GM21381 (cell line): Measurements from ENCODE around the gene PITPNM3.

Experiments
- ATAC-seq: cut with Tn5 transposase; IDR thresholded peaks from one replicate; pipeline ENCODE4 v1.9.1; 2021; ENCODE audit warnings: mild to moderate bottlenecking, moderate library complexity; ENCODE audit not compliant: unreplicated experiment

Gene PITPNM3

DNA sequence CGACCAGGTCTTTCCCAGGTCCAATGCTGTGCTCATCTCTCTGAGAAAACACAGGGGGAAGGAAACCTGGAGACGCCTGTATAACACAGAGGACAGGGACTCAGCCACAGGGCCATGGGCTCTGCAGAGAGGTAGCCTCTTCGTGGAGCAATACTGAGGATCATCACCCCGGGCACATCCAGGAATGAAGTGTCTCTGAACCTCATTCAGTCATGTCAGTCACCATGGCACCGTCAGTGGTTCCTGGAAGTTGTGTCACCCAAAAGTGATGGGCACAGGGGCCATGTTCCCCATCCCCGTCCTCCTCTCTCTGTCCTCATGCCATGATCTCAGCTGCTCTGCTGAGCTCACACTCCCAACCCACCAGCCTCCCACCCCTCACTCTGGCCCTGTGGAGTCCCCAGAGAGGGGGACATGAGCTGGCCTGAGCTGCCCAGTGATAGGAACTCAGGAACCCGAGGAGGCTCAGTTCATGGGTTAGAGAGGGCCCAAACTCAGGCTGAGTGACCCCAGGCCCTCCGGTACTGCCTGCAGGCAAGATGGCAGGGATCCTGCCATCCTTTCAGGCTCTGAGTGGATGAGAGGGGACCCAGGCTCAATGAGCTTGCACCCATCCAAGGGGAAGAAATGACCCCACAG, 53.4 kb downstream of the PITPNM3 start:
- ATAC-seq = no peak

DNA sequence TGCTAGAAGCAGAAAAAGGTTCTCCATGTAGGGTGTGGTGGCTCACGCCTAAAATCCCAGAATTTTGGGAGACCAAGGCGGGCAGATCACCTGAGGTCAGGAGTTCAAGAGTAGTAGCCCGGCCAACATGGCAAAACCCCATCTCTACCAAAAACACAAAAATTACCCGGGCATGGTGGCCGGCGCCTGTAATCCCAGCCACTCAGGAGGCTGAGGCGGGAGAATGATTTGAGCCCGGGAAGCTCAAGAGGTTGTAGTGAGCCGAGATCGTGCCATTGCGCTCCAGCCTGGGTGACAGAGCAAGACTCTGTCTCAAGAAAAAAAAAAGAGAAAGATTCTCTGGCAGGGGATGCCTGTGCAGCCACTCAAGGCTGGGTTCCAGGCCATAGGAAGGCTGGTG, 54.2 kb downstream of the PITPNM3 start:
- ATAC-seq = no peak

DNA sequence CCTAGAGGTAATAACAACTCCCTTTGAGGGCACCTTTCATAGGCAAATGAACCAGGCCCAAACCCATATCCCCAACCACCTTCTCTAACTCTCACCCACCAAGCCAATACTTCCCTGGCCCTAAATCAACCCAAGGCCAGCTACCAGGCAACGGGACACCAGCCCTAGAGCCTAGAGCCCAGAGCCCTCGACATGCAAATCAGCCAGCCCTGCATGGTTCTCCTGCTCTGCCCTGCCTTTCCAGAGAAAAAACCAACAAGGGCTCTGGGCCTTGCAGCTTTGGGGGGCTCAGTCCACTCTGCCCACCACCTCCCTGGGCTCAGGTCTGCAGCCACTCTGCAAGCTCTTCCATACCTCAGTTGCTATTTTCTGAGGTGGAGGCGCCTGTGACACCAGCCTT, 55.0 kb downstream of the PITPNM3 start:
- no peak for ATAC-seq

DNA sequence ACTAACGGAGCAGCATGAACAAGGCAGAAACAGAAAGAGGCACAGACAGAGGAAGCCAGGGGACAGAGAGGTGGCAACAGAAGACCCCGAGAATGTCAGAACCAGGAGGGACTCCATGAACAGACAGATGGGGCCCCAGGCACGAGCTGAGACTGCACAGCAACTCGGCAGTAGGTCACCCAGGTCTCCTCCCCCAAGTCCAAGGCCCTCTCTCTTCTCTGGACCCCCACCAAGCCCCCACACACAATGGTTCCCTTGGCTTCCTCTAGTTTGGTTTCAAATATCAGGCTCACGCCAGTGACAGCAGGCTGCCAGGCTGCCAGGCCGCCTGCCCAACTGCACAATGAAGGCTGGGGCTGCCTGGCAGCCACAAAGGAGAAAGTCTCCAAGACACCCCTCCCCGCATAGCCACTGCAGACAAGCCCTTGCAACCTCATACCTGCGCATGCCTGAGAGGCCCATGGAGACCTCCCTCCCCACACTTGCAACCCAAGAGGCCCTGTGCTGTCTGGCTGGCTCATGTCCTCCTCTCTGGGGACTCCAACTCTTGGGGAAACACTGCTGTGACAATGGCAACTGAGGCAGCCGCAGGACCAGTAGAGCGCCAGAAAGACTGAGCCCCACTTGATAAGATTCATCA, 57.3 kb downstream of the PITPNM3 start:
- ATAC-seq = no peak

DNA sequence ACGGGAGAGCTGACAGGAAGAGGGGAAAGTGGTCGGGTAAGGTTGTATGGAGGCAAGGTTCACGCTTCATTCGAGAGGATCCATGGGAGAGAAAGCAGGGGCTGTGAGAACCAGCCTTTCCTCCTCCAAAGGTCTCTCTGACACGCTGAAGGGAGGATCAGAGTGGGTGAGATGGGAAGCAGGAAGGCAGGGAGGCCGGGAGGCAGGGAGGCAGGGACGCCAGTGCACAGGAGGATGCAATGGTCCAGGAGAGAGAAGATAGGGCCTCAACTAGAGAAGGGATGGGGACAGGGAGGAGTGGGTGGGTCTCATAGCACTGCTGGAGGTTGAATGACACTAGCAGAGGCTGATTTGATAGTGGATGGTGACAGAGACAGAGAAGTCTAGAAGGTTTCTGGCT, 58.0 kb downstream of the PITPNM3 start:
- no peak for ATAC-seq

DNA sequence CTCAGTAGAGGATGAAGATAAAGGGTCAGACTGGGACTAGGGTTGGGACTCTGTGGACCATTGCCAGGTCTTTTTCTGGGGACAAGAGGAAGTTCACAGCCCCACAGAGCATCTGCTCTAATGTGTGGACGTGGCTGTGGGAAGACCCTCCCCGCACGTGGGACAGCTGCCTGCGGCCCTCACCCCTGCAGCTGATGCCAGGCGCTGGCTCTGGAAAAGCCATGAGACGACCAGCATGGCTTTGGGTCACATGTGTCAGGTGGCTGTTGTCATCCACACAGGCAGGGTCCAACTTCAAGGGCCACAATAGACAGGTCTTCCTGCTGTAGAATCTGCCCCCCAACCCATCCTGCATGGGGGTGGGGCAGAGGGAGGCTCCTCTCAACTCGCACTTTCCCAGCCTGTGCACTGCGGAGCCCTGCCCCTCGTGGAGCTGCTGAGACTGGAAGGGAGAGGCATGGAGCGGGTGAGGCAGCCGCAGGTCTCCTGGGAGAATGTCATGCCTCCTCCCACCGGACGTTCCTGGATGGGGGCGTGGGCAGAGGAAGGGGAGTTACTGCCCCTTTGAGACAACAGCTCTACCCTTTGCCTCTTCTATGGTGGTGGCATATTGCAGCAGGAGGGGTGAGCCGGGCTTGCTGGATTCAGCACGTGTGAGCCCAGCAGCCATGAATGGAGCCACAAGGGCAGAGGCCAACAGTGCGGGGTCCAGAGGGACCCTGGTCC, 58.7 kb downstream of the PITPNM3 start:
- ATAC-seq = no peak

DNA sequence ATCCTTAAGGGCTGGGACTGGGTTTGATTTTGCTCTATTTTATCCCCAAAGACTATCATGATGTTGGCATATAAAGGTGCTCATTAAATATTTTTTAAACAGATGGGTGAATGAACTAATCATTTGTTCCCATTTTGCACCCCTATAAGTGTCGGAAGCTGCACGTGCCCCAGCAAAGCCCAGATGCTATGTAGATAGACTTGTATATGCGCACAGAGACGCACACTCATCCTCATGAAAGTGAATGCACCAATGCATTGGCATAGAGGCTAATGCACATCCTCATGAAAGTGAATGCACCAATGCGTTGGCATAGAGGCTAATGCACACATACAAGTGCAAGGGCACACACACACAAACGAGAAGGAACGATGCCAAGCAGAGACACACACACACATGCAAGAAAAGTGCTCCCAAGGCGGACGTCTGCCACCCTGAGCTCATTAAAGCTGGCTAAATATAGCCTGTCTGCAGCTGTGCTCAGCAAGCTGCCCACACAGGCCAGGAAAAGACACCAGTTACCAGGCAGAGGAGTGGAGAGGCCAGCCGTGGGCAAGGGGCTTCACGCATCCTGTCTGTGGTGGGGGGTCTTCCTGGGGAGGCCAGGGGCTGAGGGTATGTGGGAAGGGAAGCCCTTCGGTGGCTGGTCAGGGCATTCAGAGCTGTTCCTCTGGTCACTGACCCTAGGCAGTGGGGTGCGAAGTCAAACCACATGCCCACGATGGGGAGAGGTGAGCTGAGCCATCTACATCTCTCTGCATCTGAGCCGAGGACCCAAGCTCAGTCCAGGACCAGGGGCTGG, 59.5 kb downstream of the PITPNM3 start:
- no peak for ATAC-seq

DNA sequence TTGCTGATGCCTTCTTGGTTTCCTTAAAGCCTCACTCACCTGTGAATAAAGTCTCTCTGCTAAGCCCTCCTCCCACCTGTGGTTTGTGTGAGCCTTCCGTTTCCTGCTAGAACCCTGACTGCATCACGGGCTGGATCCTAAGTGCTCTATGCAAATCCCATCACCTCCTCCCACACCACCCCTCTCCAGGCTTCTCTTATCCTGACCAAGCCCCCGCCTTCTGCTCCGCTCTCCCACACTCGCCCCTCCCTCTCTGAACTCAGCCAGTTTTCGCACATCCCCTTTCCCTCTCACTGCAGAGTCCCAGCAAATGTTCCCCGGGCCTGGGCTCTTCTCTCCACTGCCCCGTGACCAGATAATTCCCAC, 60.3 kb downstream of the PITPNM3 start:
- no peak for ATAC-seq

DNA sequence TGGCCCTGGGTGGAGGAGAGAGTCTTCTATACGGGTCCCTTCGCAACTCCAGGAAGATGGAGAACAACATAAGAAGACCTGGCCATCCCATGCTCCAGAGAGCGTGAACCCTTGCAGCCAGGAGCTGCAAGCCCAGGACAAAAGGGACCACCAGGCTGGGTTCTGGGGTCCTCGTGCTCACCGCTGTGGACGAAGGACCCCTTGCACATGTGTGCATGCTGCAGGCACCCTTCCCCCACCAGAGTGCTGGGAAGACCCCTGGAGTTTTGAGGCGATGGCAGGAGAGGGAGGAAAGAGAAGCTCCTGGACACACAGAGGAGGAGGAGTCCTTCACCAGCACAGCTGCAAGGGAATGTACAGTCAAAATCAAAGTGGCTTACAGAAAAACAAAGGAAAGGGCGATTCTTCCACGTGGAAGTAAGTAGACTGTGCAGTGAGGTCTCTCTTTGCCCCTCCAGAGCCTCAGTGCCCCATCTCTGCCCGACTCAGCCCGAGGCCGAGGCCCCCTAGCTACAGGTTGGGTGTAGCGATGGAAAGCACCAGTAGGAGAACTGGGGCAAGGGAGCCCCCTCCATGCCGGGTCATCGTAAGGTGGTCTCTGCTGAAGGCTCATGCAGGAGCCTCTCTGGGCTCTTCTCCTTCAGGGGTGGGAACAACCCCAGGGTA, 60.8 kb downstream of the PITPNM3 start:
- no peak for ATAC-seq

DNA sequence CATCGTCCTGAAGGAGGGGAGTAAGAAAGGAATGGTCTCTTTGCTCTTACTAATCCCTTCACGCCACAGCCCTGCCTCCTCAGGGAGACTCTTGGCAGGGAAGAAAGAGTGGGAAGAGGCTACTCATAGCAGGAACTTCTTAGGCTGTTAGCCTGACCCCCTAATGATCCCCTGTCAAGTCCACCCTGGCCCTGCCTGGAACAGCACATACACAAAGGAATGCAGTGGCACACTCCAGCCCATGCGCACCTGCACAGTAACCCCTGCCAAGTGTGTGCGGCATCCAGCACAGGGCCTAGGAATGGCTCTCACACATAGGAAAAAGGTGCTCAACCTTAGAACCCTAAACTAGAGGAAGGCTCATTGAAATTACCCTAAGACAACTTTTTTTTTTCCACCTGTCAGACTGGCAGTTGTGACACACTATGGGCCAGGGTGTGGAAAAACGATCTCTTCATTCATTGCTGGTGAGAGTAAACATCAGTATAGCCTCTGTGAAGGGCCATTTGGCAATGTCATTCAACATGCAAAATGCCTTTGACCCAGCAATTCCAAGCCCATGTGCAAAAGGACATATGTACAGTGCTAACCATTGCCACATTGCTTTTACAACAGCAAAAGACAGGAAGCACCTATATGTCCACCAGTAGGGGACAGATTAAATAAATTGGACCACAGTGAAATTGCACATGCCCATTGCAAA, 62.0 kb downstream of the PITPNM3 start:
- ATAC-seq = no peak

DNA sequence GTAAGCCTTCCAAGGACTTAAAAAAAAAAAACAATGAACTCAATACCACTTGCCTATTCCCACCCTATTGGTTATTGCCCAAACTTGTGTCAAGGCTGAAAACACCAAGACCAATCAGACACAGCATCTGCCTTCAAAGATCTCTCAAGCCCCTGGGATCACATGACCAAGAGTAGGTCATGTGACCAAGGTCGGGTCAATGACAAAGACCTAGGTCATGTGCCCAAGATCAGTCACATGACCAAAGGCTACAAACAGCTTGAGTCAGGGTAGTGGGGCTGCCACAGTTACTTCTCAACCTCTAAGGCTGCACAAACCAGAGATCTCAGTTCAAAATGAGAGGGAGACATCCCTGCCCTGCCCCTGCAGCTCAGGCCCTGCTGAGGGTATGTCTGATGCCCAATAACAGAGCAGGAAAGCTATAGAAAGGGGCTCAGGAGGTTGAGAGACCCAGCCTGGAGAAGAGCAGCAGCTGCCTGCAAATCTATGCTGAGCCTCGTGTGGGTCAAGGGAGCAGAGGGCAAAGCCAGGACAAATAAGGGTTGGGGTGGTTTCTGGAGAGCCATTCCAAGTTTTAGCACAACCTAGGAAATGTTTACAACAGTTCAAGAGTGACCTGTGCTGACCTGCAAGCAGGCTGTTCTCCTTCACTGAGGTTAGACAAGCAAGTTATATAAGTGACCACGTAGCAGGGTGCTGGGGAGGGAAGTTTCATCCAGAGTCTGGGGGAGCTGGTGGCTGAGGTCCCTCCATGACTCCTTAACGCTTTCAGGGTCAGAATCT, 63.3 kb downstream of the PITPNM3 start:
- ATAC-seq = no peak

DNA sequence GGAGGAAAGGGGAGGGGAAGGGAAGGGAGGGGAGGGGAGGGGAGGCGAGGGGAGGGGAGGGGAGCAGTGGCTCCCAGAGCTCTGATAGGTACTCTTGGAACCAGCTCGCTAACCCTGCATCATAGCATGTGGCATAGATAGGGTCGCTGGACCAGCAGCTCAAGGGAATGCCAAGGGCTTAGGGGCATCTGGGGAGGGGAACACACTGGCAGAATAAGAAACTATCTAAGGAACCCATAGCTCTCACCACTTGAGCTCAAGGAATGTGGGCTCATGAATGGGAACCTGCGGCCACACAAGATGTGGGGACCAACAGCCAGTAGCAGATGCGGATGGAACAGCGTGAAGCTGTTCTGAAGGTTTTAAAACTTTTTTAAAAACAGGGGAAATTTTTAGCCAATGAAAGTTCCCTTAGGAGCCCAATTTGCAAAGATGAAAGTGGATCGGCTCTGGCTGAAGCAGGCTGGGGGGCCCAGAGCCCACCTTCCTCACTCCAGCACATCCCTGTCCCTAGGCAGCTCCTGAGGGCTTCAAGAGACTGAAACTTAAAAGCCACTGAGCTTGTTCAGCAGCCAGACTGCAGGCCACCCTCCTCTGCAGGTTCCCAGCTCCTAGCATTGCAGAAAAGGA, 65.2 kb downstream of the PITPNM3 start:
- no peak for ATAC-seq

DNA sequence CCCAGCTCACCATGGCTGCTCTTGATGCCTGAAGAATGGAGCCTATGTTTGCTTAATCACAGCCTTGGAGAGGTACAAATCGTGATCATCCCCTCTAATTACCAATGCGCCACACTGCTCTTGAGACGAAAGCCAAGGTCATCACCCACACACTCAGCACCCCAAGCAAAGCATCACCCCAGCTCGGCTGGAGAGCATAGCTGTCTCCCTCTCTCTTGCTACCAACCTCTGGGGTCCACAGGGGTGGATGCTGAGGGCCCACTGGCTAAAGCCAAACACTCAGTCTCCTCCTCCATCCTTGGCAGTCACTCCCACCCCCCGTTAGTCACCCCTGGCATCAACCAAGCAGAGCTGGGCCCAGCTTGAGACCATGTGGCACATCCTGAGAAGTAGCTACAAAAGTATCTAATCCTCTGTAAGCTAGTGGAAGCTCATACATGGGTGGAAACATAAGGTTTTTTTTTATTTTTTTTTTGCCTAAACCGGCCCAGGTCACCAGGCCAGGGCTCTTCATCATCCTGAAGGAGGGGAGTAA, 67.3 kb downstream of the PITPNM3 start:
- no peak for ATAC-seq

DNA sequence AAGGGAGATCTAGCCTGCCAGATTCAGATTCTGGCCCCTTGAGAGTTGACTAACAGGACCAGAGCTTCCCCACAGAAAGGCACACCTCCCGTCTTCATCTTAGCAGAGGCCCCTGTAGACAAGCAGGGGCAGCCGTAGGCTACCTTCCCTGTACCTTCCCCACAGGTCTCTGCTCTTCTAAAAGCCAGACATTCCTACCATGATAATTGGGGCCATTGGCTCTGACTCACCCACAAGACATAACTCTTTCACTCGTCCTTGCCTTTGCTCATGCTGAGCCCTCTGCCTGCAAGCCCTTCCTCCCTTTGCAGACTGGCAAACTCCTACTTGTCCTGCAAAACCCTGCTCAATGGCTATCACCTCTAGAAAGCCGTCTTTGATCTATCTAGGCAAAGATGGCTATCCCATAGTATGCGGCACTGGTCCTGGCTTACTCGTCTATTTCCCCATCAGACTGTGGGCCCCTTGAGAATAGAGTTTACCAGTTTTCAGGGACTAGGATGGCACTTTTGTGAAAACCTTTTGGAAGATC, 68.3 kb downstream of the PITPNM3 start:
- no peak for ATAC-seq

DNA sequence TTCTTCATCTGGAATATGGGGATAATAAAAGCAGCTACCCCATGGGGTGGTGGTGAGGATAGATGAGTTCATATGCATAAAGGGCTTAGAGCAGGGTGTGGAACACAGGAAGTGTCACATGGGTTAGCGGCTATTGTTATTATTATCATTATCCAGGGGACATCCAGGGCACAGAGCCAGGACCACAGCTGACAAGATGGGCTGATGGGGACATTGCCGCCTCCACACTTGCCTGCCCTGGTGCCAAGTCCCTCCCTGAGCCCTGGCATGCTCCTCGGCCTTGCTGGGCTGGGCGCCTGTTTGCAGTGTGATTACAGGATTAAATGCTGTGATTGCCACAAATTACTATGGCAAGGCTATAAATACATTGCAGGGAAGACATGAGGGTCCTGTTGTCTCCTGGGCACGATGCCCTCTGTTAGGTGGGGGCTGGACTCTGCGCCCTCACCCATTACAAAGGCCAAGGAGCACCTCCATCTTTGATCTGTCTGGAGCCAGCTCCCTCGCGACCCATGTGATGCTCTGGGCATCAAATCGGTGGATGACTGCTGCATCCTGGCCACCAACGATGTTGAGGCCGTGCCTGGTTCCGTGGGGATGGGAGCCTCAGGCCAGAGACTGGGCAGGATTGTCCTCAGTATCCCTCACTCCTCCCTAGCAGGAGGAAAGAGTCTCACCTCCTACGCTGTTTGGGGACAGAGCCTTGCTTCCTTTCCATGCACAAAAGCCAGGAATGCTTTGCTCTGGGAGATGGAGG, 68.9 kb downstream of the PITPNM3 start:
- no peak for ATAC-seq

DNA sequence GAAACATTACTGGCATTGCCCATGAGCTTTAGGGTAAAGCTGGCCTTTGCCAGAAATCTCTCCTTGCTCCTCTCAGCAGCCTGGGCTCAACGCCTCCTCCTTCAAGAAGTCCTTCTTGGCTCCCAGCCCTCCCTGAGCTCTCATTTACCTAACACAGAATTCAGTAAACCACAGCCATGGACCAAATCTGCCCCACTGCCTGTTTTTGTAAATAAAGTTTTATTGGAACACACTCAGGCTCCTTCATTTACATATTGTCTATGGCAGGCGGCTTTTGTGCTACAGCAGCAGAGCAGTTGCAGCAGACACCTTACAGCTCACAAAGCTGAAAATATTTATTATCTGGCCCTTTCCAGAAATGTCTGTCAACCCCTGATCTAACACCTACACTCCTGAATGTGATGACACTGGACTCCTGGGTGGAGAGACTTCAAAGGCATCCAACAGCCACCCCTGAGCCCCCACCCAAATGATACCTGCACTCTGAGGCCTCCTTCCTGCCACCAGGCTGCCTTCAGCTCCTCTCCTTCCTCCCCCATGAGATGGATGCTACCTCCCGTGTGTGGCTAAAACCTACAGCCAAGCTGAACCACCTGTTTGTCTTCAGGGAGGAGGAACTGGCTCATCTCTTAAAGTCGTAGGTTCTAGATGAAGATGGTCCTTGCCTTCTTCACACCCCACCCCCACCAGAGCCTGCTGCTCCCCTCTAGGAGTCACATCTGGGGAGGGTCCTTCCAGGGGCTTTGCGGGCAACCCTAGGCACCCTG, 70.5 kb downstream of the PITPNM3 start:
- ATAC-seq = no peak

DNA sequence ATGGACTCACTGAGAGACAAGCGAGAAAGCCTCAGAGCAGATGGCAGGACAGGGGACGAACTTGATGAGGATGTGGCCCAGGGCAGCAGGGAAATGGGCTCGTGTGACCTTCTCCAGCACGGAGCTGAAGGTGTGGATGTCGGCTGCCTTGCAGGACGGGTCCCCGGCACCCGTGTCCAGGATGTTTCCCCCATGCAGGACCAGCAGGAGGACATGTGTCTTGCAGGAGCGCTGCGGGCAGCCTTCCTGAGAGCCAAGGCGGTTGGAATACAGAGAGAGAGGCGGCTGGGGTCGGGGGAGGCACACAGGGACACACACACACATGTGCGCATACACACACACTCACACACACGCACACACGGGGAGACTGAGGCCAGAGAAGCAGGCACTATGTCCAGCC, 72.8 kb downstream of the PITPNM3 start:
- no peak for ATAC-seq
